ENCODE data around the gene SPTBN4. TPM values are rescaled to one million over a fixed set of nuclear protein-coding genes. Genes with fewer than 3 reads are reported as not detected.
"Not testable (repeated sequence)": the region's sequence is repeated elsewhere in the genome, so short reads cannot be mapped to it uniquely, and the experiment has no call there.

The SPTBN4 gene
- polyA plus RNA-seq (2013, experiment 1 of 2; ENCODE audit: insufficient read length), result 0.30 TPM
- 0.70 TPM for polyA plus RNA-seq (2013, experiment 2 of 2; ENCODE audit: insufficient read length)

DNA sequence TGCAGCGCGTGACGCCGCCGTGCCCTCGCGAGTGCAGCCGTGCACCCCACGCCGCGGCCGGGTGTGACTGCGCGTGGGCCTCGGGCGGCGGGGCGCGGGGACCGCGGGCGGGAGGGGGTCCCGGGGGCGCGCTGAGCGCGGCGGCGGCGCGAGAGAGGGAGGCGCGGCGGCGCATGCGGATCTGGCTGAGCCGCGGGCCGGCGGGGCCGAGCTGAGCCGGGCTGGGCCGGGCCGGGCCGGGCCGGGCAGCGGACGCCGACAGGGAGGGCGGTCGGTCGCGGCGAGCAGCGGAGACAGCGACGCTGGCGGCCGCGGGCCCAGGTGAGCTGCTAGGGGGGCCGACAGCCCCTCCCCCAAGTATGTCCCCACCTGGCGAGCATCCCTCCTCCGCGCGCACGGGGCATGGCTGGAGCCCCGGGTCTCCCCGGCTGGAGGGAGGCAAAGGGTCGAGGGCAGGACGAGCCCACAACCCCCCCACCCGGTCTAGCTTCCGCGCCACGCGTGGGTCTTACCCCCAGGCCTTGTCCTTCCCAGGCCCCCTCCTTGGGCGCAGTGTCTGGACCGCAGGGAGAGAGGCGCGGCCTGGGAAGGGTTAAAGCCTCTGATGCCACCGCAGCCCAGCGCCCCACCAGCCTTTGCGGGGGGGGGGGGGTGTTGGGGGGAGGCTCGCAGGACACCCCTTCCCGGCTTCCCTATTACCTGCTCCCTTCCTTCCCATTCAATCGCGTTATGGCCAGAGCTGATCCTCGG is at the start of gene SPTBN4:
SPTBN4 (plus strand) TSS at position 17 of the 750 bp plus-strand sequence. CDS start 5,621 bp downstream, outside the sequence.
- DNase-seq, result no peak

DNA sequence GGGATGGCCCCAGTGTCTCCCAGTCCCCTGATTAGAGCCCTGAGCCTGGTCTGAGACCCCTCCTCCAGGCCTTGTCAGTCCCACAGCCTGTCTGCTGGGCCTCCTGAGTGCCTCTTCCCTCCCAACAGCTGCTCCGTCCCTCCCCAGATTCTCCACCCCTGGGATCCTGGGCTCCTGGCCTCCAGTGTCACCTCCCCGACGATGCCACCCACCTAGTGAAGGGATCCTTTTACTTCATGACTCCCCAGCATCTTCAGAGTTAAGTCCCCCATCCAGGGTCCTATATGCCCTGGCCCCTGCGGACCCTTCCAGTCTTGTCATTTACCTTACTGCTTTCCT is 49.2 kb upstream of the SPTBN4 start:
- DNase-seq, result no peak

DNA sequence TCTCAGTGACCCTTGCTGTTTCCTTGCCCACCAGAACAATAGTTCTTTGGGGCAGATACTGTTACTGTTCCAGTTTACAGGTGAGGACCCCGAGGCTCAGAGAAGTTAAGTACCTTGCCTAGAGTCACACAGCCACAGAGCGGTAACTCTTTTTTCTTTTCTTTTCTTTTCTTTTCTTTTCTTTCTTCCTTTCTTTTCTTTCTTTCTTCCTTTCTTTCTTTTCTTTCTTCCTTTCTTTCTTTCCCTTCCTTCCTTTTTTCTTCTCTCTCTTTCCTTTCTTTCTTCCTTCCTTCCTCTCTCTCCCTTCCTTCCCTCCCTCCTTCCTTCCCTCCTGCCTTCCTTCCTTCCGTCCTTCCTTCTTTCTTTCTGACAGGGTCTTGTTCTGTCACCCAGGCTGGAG is 48.8 kb upstream of the SPTBN4 start:
- DNase-seq, result no peak

DNA sequence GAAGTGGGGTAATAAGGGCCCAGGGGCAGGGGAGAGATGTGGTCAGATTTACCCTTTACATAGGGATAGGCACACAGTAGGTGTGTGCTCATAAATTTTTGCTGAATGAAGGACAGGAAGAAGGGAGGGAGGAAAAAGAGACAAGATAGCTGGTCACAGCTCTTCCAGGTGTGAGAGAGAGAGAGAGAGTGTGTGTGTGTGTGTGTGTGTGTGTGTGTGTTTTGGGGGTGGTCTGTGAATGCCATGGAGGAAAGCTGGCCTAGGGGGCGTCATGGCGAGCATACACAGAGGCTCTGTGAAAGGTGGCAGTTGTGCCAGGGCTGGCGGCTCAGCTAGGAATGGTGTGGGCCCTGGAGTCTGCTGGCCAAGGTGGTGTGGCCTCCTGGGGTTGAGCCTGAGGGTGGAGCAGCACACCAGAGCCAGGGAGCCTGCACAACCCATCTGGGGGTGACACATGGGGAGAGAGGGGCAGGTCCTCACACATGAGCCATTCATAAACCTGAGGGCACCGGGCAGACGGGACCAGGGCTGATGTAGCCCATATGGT is 47.7 kb upstream of the SPTBN4 start:
- no peak for DNase-seq

DNA sequence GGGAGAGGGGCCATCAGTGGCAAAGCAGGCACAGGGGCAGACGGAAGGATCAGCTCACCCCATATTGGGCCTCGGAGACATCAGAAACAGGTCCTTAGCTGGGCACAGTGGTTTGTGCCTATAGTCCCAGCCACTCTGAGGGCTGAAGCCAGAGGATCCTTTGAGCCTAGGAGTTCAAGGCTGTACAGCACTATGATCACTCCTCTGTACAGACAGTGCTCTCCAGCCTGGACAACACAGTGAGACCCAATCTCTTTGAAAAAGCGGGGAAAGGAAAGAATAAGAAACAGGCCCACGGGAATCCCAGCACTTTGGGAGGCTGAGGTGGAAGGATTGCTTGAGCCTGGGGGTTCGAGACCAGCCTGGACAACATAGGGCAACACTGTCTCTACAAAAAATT is 47.0 kb upstream of the SPTBN4 start:
- DNase-seq, result no peak

DNA sequence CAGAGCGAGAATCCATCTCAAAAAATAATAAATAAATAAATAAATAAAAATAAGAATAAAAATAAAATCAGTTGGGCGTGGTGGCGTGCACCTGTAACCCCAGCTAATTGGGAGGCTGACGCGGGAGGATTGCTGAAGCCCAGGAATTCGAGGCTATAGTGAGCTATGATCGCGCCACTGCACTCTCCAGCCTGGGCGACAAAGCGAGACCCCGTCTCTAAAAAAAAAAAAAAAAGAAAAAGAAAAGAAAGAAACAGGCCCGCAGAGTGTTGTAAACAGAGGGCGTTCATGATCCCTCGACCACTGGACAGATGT is 46.4 kb upstream of the SPTBN4 start:
- DNase-seq, result no peak

DNA sequence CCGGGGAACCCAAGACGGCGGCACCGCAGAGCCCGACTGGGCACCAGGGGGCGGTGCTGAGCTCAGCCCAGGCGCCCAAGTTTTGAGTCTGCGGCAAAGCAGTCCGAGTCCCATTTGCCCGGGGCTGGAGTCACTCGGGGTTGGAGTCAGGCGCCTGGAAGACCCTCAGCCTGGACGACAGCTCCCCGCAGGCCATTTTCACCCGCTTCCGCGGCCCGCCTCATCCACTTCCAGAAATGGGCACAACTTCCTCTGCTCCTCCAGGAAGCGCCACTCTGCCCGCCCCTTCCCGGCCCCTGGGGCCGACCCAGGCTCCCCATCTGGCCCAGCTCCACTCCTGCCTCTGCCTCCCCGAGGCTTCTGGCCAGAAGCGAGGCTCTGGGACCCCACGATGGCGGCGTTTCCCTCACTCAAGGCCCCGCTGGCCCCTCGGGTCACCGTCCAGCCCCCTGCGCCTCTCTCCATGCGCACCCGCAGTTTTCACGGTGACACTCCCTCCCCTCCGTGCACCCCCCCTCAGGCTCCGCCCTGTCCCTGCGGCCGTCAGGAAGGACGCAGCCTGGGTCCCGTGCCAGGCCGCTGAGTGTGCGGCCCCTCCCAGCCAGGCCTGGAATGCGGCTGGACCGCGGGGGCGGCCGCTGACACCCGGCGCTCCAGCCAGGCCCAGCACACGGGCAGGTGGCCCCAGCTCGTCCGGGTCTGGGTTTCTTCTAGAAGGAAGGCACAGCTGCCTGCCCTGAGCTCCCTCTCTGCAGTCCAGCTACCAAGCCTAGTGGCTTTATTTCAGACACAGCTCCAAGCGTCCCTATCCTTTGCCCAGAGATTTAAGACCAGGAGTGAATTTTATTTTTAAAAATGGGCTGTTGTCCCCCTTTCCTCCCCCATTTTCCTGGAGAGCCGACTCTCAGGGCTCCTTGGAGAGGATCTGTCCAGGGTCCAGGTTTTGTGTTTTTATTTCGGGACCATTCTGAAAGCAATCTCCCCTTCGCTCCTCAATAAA is 45.7 kb upstream of the SPTBN4 start:
- peak; percentile 91 for DNase-seq

DNA sequence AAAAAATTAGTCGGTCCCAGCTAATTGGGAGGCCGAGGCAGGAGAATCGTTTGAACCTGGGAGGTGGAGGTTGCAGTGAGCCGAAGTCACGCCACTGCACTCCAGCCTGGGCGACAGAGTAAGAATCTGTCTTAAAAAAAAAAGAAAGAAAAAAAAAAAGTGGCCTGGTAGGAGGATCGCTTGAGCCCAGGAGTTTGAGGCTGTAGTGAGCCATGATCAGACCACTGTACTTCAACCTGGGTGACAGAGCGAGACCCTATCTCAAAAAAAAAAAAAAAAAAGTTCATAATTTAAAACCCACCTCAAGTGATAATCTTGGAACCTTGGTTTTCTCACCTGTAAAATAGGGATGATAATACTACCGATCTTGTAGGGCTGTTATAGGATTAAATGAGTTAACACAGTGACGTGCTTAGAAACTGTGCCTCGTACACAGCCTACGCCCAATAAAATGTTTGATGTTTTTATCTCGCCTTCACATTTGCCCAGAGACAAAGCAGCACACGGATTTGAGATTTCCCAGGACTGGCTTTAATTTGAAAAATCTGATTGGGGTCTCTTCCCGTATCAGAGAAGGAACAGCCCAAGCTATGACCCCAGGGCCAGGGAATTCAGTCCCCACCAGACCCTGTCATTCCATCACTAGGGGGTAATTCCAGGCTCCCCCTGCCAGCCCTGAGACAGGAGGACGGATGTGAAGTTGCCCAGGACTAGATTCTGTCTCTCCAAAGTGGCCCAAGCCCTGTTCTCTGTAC is 44.6 kb upstream of the SPTBN4 start:
- no peak for DNase-seq

DNA sequence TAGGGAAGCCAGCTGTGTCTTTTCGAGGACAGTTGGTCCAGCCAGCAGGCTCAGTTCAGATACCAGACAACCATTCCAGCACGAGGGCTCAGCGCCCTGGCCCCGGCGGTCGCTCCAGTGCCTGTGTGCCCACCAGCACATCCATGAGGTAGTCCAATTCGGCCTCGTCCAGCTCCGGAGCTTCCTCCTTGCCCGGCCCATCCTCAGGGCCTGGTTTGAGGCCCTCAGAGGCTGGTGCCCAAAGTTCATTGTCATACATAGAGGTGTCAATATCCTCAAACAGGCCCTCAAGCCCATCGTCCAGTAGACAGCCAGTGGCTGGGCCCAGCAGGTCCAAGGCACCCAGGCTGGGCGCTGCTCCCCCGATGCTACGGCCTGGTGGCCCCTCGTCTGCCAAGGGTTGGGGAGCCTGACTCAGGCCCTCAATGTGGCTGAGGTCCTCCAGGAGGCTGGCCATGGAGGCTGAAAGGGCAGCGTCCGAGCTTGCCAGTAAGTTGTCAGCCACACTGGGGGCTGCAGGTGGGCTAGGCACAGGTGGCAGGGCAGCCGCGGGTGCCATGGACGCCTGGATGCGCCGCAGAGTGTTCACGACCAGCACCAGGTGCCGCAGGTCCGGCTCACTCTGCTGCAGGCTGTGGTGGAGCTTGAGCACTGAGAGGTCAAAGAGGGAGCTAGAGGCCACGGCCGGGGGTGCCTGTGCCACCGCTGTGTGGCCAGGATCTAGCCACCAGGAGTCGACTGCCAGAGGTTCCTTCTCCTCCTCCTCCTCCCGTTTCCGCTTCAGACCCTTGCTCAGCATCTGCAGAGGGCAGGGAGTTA is 43.8 kb upstream of the SPTBN4 start:
- no peak for DNase-seq

DNA sequence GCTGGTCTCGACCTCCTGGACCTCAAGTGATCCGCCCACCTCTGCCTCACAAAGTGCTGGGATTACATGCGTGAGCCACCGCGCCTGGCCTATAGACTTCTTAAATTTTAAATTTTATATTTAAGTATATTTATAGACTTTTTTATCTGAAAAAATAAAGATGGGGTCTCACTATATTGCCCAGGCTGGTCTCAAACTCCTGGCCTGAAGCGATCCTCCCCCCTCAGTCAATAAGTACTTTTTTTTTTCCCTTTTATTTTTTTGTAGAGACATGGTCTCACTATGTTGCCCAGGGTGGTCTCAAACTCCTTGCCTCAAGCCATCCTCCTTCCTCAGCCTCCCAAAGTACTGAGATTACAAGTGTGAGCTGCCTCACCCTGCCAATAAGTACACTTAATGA is 42.9 kb upstream of the SPTBN4 start:
- no peak for DNase-seq

DNA sequence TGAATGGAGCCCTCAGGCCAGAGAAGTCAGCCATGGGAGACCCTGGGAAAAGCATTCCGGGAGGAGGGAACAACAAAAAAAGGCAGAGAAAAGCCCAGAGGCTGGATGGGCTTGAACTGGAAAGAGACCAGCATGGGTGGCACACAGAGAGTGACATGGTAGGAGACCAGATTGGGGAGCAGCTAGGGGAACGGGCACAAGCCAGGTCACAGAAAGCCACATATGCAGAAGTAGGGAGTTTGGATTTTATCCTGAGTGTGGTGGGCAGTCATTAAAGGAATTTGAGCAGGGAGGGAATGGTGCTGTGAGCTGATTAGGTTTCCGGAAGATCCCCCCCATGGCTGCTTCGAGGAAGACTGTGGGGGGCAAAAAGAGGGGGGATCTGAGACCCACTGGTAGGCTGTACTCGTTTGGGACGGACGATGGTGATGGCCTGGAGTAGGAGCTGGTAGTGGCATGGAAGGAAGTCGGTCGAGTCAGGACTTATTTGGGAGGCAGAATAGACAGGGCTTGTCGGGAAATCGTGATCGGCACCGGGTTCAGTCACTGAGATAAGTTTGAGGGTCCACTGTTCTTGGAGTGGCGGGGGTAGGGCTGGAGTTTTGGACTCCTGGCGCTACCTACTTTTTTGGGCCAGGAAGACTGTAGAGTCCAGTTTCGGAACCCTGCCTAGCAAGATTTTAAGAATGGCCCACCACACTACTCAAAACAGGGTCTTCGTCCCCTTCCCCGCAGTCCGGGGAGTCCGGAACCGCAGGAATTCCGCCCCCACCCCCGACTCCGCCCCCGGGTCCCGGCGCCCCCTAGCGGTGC is 42.0 kb upstream of the SPTBN4 start:
- peak; percentile 37 for DNase-seq

DNA sequence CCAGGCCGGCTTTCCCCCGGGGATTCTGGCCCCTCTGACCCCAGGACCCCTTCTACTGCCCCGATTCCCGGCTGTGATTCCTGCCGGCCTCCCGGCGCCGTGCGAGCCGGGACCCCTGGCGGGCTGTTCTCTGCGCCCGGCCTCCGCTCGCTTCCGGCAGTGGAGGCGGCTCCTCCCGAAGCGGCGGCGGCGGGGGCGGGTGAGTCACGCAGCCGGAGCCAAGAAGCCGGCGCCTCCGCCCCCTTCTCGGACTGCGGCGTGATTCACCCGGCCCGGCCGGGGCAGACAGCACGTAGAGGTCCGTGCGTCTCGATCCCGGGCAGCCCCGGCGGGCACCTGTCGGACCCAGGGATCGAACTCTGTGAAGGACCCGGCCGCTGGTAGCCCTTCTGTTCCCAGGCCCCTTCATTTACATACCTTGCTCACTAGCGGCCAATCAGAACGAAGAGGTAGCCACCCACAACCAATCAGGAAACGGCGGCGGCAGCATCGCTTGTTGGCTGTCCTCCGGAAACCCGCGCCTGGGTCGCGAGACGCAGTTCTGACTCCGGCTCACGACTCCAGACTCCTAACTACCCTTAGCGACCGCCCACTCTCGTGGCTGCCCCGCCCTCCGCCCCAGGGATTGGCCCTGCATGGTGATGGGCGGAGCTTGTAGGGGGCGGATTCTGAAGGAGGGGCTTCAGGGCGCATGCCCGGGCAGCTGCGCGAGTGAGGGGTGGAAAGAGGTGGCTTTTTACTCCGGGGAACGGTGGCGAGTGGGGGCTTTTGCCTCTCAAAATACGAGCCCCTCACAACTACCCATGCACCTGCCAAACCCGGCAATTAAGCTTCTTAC is 41.1 kb upstream of the SPTBN4 start, which contains the start of gene SERTAD1:
SERTAD1 (minus strand) TSS at position 543 of the 838 bp plus-strand sequence. CDS start 2,446 bp downstream, outside the sequence.
- peak; percentile 99 for DNase-seq

DNA sequence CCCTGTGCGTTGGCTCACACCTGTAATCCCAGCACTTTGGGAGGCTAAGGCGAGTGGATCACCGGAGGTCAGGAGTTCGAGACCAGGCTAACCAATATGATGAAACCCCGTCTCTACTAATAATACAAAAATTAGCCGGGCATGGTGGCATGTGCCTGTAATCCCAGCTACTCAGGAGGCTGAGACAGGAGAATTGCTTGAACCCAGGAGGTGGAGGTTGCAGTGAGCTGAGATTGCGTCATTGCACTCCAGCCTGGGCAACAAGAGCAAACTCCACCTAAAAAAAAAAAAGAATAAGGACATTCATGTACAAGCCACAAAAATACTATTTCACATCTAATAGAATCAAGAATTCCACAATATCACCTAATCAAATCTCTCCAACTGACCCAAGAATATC is 38.6 kb upstream of the SPTBN4 start:
- not testable (repeated sequence) for DNase-seq

DNA sequence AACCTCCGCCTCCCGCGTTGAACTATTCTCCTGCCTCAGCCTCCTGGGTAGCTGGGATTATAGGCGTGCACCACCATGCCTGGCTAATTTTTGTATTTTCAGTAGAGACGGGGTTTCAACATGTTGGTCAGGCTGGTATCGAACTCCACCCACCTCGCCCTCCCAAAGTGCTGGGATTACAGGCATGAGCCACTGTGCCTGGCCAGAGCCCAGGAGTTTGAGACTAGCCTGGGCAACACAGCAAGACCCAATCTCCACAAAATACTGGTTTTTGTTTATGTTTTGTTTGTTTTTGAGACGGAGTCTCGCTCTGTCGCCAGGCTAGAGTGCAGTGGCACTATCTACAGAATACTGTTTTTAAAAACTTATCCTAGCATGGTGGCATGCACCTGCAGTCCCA is 36.6 kb upstream of the SPTBN4 start:
- not testable (repeated sequence) for DNase-seq

DNA sequence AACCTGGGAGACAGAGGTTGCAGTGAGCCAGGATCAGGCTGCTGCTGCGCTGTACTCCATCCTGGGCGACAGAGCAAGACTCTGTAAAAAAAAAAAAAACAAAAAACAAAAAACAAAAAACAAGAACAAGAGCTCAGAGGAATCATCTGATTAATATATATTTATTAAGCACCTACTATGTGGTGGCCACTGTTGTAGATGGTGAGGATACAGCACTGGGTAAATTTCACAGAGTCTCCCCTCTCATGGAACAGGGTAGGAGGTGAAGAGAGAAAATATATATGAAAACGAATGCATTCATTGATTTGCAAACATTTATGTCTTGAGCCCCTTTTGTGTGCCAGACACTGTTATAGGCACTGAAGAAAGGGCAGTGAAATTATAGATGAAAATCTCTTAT is 35.1 kb upstream of the SPTBN4 start:
- DNase-seq, result no peak

DNA sequence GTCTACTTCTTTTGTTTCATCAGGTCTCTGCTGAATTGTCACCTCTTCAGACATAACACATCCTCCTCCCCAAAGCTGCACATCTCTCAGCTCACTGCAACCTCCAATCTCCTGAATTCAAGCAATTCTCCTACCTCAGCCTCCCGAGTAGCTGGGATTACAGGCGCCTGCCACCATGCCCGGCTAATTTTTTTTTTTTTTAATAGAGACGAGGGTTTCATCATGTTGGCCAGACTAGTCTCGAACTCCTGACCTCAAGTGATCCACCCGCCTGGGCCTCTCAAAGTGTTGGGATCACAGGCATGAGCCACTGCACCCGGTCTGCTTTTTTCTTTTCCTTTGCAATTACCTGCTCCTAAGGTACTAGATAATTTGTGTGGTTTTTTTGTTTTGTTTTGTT is 34.0 kb upstream of the SPTBN4 start:
- not testable (repeated sequence) for DNase-seq

DNA sequence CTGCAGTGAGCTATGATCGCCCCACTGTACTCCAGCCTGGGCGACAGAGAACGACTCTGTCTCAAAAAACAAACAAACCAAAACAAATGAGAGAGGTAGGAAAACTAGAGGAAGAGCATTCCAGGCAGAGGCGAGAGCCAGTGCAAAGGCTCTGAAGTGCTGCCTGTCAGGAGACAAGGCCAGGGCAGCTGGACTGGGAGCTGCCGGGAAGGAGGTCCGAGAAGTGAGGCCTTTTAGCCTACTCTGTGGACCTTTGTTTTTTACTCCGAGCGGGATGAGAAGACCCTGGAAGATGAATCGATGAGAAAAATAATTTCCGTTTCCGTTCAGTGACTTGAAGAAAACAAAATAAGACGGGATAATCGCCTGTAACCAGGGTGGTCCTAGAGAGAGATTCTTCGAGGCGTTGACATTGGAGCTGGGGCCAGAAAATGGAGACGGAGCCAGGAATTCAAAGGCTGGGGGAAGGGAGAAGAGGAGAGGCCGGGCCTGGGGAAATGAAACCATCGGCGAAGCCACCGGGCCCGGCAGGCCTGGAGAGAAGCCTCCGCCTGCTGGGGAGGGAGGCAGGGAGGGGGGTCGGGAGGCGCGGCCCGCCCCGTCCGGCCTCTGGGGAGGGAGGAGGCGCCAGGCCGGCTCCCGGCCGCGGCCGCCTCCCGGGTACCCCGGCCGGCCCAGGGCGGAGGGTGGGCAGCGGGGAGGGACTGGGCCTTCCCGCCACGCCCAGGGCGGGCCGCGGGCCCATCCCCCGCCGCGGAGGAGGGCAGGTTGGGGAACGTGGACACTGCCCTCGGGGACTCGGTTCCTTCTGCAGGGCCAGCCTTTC is 33.2 kb upstream of the SPTBN4 start:
- DNase-seq, result peak; percentile 94

DNA sequence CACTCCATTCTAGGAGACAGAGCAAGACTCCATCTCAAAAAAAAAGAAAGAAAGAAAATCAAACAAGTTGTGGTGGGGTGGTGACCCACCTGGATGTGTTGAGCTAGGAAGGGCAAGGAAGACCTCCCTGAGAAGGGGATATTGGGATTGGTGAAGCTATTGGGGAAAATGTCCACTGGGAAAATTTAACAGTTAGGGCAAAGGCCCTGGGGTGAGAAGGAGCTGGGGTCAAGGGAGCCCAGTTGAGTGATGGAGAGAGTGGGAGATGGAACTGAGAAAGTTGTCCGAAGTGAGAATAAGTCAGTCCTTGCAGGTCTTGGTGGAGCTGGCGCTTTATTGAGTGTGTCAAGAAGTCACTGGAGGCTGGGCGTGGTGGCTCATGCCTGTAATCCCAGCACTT is 28.5 kb upstream of the SPTBN4 start:
- DNase-seq, result no peak
